ENCODE data around the gene MEX3B. TPM values are rescaled to one million over a fixed set of nuclear protein-coding genes. Genes with fewer than 3 reads are reported as not detected.
"Not testable (repeated sequence)": the region's sequence is repeated elsewhere in the genome, so short reads cannot be mapped to it uniquely, and the experiment has no call there.

The MEX3B gene
- total and polyA plus RNA-seq, 5 donors from 2014 or later: 1.6 TPM; not detected in 4

DNA sequence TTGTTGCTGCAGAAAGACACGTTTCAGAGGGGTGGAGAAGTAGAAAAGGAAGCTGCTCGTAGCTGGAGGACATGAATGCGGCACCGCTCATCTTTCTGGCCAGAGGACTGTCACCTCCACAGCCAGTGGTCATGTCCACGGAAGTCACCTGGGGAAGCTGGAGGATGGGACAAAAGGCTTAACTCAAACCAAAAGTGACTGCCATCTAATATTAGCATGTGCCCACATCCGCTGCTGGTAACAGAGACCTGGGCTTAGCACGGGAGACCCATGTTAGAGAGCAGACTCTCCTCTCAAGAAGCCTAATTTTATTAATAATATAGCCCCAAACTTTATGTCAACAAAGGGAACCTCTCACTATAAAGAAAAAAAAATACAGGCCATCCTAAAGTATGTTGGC is 5.9 kb downstream of the MEX3B start:
- peaks cover 10% of the 10 kb centered on the region for H3K4me1 ChIP-seq (ENCODE audit: control insufficient read depth, insufficient read depth, low read length, poor library complexity, severe bottlenecking)
- Mint-ChIP-seq H3K9me3 (no peaks in the 10 kb centered on the region), H3K27me3 (peaks cover 28% of the 10 kb centered on the region), H3K4me1 (peaks cover 0 to 8% (median under 1%) of the 10 kb centered on the region in 4 donors), H3K4me3 (no peak overlapping the region), H3K27ac (no peak overlapping the region), H3K36me3 (no peaks in the 10 kb centered on the region)
- no peak overlapping the region for H3K27ac ChIP-seq (ENCODE audit: insufficient read depth, low read length, poor library complexity, severe bottlenecking)
- no peak for DNase-seq
- no peaks in the 10 kb centered on the region for H3K27me3 ChIP-seq (ENCODE audit: control insufficient read depth, insufficient read depth, low read length)
- no peaks in the 10 kb centered on the region for H3K36me3 ChIP-seq (ENCODE audit: control insufficient read depth, insufficient read depth, low read length)
- no peak overlapping the region for H3K4me3 ChIP-seq (ENCODE audit: low read depth, low read length)
- H3K9me3 ChIP-seq (ENCODE audit: control insufficient read depth in 2 of 2, low read length in 2 of 2): no peaks in the 10 kb centered on the region
- no peak for ATAC-seq (ENCODE audit: low read depth in 2 of 2)

DNA sequence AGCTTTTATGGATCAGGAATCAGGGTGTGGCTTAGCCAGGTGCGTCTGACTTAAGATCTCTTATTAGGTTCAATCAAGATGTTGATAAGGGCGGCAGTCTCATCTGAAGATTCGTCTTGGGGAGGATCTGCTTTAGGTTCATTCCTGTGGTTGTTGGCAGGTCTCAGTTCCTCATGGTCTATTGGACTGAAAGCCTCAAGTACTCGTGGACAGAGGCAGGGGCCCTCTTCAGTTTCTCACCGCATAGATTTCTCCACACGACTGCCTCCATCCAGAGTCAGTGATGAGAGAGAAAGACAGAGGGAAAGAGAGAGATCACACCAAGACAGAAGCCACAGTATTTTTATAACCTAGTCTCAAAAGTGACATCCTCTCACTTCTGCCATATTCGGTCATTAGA is 9.4 kb downstream of the MEX3B start:
- Histone ChIP-seq H3K9me3 (ENCODE audit: control insufficient read depth in 2 of 2, low read length in 2 of 2) (no peaks in the 10 kb centered on the region), H3K27ac (ENCODE audit: insufficient read depth, low read length, poor library complexity, severe bottlenecking) (no peak overlapping the region), H3K27me3 (ENCODE audit: control insufficient read depth, insufficient read depth, low read length) (no peaks in the 10 kb centered on the region), H3K4me1 (ENCODE audit: control insufficient read depth, insufficient read depth, low read length, poor library complexity, severe bottlenecking) (no peaks in the 10 kb centered on the region), H3K36me3 (ENCODE audit: control insufficient read depth, insufficient read depth, low read length) (no peaks in the 10 kb centered on the region), H3K4me3 (ENCODE audit: low read depth, low read length) (no peak overlapping the region)
- no peak overlapping the region for H3K27ac Mint-ChIP-seq
- H3K36me3 Mint-ChIP-seq: no peaks in the 10 kb centered on the region
- no peak overlapping the region for H3K4me3 Mint-ChIP-seq
- peaks cover 16% of the 10 kb centered on the region for H3K27me3 Mint-ChIP-seq
- peaks cover 0 to 2% (median 0%) of the 10 kb centered on the region in 7 donors for H3K9me3 Mint-ChIP-seq
- ATAC-seq (ENCODE audit: low read depth in 2 of 2) (no peak), DNase-seq (no peak)
- no peaks in the 10 kb centered on the region for H3K4me1 Mint-ChIP-seq

DNA sequence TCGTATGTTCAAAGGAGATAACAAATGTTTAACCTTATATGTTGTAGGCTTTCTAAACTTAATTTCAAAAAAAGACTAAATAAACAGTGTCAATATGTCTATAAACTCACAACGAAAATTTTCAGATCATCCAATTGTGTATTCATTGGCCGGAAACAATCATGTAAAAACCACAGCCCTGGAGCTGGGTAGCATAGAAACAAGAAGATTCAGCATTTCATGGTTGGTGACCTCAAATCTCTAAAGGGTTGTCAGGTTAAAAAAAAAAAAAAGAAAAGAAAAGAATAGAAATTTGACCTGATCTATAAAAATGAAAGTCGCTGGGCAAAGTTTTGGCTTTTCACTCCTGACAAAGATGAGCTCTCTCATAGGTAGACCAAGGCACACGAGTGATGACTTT is 13.9 kb downstream of the MEX3B start:
- Mint-ChIP-seq H3K36me3 (no peaks in the 10 kb centered on the region), H3K27me3 (peaks cover 4% of the 10 kb centered on the region), H3K27ac (no peak overlapping the region), H3K4me1 (no peaks in the 10 kb centered on the region), H3K9me3 (peaks cover 0 to 6% (median 0%) of the 10 kb centered on the region in 7 donors), H3K4me3 (no peak overlapping the region)
- no peak overlapping the region for H3K4me3 ChIP-seq (ENCODE audit: low read depth, low read length)
- H3K36me3 ChIP-seq (ENCODE audit: control insufficient read depth, insufficient read depth, low read length): no peaks in the 10 kb centered on the region
- ATAC-seq (ENCODE audit: low read depth in 2 of 2) (no peak), DNase-seq (no peak)
- H3K9me3 ChIP-seq (ENCODE audit: control insufficient read depth in 2 of 2, low read length in 2 of 2): no peaks in the 10 kb centered on the region
- no peaks in the 10 kb centered on the region for H3K27me3 ChIP-seq (ENCODE audit: control insufficient read depth, insufficient read depth, low read length)
- H3K27ac ChIP-seq (ENCODE audit: insufficient read depth, low read length, poor library complexity, severe bottlenecking): no peak overlapping the region
- no peaks in the 10 kb centered on the region for H3K4me1 ChIP-seq (ENCODE audit: control insufficient read depth, insufficient read depth, low read length, poor library complexity, severe bottlenecking)

DNA sequence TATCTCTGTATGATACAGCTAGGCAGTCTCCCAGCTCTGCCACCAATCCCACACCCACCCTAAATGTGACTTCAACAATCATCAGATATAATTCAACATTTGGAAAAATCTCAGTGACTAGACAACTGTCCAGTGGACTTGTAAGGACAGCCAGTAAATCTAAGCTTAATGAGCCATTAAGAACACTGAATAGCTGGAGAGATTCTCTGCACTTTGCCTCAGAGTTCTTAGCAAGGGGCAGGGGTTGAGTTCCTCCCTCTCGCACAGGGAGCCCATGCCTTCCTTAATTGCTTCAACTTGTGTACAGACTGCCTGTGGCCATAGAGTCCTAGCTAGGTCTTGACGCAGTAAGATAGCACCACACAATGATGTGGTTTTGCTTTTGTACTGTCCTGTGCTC is 15.6 kb downstream of the MEX3B start:
- no peaks in the 10 kb centered on the region for H3K36me3 Mint-ChIP-seq
- H3K27me3 Mint-ChIP-seq: peaks cover 4% of the 10 kb centered on the region
- Histone ChIP-seq H3K27me3 (ENCODE audit: control insufficient read depth, insufficient read depth, low read length) (no peaks in the 10 kb centered on the region), H3K4me3 (ENCODE audit: low read depth, low read length) (no peak overlapping the region), H3K27ac (ENCODE audit: insufficient read depth, low read length, poor library complexity, severe bottlenecking) (no peak overlapping the region), H3K4me1 (ENCODE audit: control insufficient read depth, insufficient read depth, low read length, poor library complexity, severe bottlenecking) (no peaks in the 10 kb centered on the region), H3K9me3 (ENCODE audit: control insufficient read depth in 2 of 2, low read length in 2 of 2) (no peaks in the 10 kb centered on the region), H3K36me3 (ENCODE audit: control insufficient read depth, insufficient read depth, low read length) (no peaks in the 10 kb centered on the region)
- H3K4me3 Mint-ChIP-seq: no peak overlapping the region
- ATAC-seq (ENCODE audit: low read depth in 2 of 2): no peak
- H3K4me1 Mint-ChIP-seq: no peaks in the 10 kb centered on the region
- H3K27ac Mint-ChIP-seq: no peak overlapping the region
- peaks cover 0 to 6% (median 0%) of the 10 kb centered on the region in 7 donors for H3K9me3 Mint-ChIP-seq
- no peak for DNase-seq

DNA sequence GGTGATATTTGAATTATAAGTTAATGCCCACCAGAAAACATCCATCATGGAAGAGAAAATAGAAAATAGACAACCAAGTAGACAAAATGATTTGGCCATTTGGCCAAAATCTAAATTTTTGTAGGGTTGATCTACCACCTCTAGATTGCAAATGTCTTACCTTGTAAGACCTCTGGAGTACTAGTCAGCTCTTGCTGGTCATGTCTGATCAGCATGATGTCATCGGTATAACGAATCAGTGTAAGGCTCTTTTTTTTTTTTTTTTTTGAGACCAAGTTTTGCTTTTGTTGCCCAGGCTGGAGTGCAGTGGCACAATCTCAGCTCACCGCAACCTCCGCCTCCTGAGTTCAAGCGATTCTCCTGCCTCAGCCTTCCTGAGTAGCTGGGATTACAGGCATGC is 17.7 kb downstream of the MEX3B start:
- not testable (repeated sequence) for H3K4me3 Mint-ChIP-seq; H3K4me3 ChIP-seq (ENCODE audit: low read depth, low read length); ATAC-seq (ENCODE audit: low read depth in 2 of 2); H3K27me3 ChIP-seq (ENCODE audit: control insufficient read depth, insufficient read depth, low read length); H3K27me3 Mint-ChIP-seq; H3K4me1 Mint-ChIP-seq; H3K27ac ChIP-seq (ENCODE audit: insufficient read depth, low read length, poor library complexity, severe bottlenecking); H3K27ac Mint-ChIP-seq; H3K36me3 Mint-ChIP-seq; DNase-seq; H3K36me3 ChIP-seq (ENCODE audit: control insufficient read depth, insufficient read depth, low read length); H3K9me3 Mint-ChIP-seq; H3K4me1 ChIP-seq (ENCODE audit: control insufficient read depth, insufficient read depth, low read length, poor library complexity, severe bottlenecking); H3K9me3 ChIP-seq (ENCODE audit: control insufficient read depth in 2 of 2, low read length in 2 of 2)

DNA sequence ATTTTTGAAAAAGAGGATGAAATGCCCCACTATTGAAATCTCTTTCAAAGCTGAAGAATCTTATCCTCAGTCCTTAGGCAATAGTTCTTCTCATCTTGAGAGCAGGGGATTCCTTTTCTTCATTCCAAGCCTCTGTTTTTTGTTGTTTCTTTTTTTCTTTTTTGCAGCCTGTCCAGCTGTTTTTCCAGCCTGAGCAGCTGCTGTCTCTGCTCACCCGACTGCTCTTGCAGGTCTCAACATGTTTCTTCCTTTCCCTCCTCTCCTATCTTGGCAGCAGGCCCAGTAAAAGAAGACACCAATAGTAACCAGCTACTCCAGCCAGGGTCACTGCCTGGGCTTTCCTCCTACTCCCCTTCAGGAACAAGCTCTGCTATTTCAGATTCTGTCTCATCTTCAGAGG is 23.8 kb downstream of the MEX3B start:
- ATAC-seq (ENCODE audit: low read depth in 2 of 2) (no peak), DNase-seq (no peak)
- Mint-ChIP-seq H3K4me3 (no peak overlapping the region), H3K27me3 (peaks cover 13% of the 10 kb centered on the region), H3K36me3 (no peaks in the 10 kb centered on the region), H3K9me3 (peaks cover 0 to 4% (median 0%) of the 10 kb centered on the region in 7 donors), H3K4me1 (no peaks in the 10 kb centered on the region), H3K27ac (no peak overlapping the region)
- H3K4me3 ChIP-seq (ENCODE audit: low read depth, low read length): no peak overlapping the region
- no peak overlapping the region for H3K27ac ChIP-seq (ENCODE audit: insufficient read depth, low read length, poor library complexity, severe bottlenecking)
- no peaks in the 10 kb centered on the region for H3K27me3 ChIP-seq (ENCODE audit: control insufficient read depth, insufficient read depth, low read length)
- H3K4me1 ChIP-seq (ENCODE audit: control insufficient read depth, insufficient read depth, low read length, poor library complexity, severe bottlenecking): no peaks in the 10 kb centered on the region
- no peaks in the 10 kb centered on the region for H3K9me3 ChIP-seq (ENCODE audit: control insufficient read depth in 2 of 2, low read length in 2 of 2)
- H3K36me3 ChIP-seq (ENCODE audit: control insufficient read depth, insufficient read depth, low read length): no peaks in the 10 kb centered on the region

DNA sequence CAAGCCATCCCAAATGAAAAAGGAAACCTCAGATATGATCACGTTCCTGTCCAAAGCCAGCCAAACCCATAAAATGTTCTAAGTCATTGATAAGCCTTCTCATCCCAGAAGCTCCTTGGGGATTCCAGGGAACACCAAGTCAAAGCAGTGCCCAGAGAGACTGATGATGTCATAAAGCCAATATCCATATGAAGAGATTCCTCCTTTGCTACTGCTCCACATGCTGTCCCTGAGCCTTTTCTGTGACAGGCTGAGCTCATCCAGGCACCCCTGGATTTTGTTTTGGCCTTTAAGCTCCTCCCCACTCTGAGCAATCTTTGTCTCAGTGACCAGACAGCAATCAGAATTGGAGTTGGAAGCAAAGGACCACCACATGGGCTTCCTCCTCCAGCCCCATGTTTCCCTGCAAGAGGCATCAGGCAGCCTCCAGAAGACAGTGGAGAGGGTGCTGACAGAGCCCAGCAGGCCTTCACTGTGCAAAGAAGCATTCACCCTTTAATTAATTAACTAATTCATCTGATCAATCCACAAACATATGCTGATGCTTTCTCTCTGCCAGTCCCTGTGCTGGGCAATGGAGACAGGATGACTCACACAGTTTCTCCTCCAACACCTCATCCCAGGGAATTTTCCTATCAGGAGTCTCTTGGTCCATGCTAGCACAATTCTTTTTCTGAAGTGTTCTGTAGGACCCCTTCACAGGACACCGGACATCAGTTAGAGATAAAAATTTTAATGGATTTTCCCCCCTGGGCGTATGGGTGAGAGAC is 25.0 kb downstream of the MEX3B start:
- H3K4me3 Mint-ChIP-seq: no peak overlapping the region
- Histone ChIP-seq H3K4me3 (ENCODE audit: low read depth, low read length) (no peak overlapping the region), H3K36me3 (ENCODE audit: control insufficient read depth, insufficient read depth, low read length) (no peaks in the 10 kb centered on the region), H3K27ac (ENCODE audit: insufficient read depth, low read length, poor library complexity, severe bottlenecking) (no peak overlapping the region), H3K27me3 (ENCODE audit: control insufficient read depth, insufficient read depth, low read length) (peaks cover 2% of the 10 kb centered on the region), H3K4me1 (ENCODE audit: control insufficient read depth, insufficient read depth, low read length, poor library complexity, severe bottlenecking) (no peaks in the 10 kb centered on the region), H3K9me3 (ENCODE audit: control insufficient read depth in 2 of 2, low read length in 2 of 2) (no peaks in the 10 kb centered on the region)
- H3K4me1 Mint-ChIP-seq: no peaks in the 10 kb centered on the region
- no peak for ATAC-seq (ENCODE audit: low read depth in 2 of 2)
- no peak for DNase-seq
- H3K27ac Mint-ChIP-seq: no peak overlapping the region
- H3K27me3 Mint-ChIP-seq: peaks cover 20% of the 10 kb centered on the region
- peaks cover 0 to 4% (median 0%) of the 10 kb centered on the region in 7 donors for H3K9me3 Mint-ChIP-seq
- H3K36me3 Mint-ChIP-seq: no peaks in the 10 kb centered on the region

DNA sequence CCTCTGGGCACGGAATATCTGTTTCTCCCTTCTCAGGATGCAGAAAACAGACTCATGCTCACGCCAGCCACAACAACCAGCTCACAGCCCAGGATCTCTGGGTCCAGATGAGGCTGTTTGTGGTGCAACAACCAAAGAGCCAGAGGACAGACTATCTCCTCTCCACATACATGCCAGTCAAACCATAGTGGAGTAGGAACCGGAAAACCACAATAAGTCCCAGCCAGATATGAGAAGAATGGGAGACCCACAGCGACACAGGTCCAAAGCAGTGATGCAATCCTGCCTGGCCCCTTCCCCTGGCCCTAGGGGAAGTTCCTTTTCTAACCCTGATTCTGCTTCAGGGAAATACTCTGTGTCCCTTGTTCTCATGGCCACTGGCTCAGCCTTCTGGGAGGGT is 27.6 kb downstream of the MEX3B start:
- Mint-ChIP-seq H3K36me3 (no peaks in the 10 kb centered on the region), H3K4me3 (no peak overlapping the region), H3K27ac (no peak overlapping the region), H3K4me1 (no peaks in the 10 kb centered on the region), H3K27me3 (peaks cover 12% of the 10 kb centered on the region), H3K9me3 (peaks cover 0 to 3% (median 0%) of the 10 kb centered on the region in 7 donors)
- Histone ChIP-seq H3K27ac (ENCODE audit: insufficient read depth, low read length, poor library complexity, severe bottlenecking) (no peak overlapping the region), H3K9me3 (ENCODE audit: control insufficient read depth in 2 of 2, low read length in 2 of 2) (no peaks in the 10 kb centered on the region), H3K27me3 (ENCODE audit: control insufficient read depth, insufficient read depth, low read length) (peaks cover 5% of the 10 kb centered on the region), H3K4me3 (ENCODE audit: low read depth, low read length) (no peak overlapping the region), H3K36me3 (ENCODE audit: control insufficient read depth, insufficient read depth, low read length) (no peaks in the 10 kb centered on the region), H3K4me1 (ENCODE audit: control insufficient read depth, insufficient read depth, low read length, poor library complexity, severe bottlenecking) (no peaks in the 10 kb centered on the region)
- DNase-seq (no peak), ATAC-seq (ENCODE audit: low read depth in 2 of 2) (no peak)
